Measurements from ENCODE around the gene ASS1.

DNA sequence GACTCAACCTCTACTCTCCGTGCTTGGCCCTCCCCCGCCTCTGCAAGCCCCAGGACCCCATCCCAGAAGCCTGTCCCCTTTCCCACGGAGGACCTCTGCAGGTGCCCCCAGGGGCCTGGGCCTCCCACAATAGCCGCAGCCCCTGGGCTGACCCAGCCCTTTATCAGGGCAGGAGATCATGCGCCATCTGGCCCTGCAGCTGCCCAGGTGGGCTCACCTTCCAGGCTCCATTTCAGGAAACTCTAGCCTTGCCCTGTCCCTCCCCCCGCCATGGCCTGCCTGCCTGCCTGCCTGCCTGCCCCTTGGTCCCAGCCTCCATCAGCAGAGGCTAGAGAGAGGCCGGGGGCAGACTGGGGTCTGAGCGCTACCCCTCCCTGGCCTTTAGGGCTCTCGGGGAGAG lies 48.7 kb downstream of the ASS1 start:
- TF ChIP-seq EP300 (IDR thresholded peaks at IDR 0.05; ENCODE audit: low read depth in 2 of 2, low read length in 2 of 2) (no peak), EP300 (CRISPR knock-in tag; IDR thresholded peaks at IDR 0.05; ENCODE audit: borderline replicate concordance) (no peak), ZNF781 (CRISPR knock-in tag; IDR thresholded peaks at IDR 0.05; ENCODE audit: borderline replicate concordance, not compliant biosample characterization) (no peak), ZNF629 (CRISPR knock-in tag; conservative IDR thresholded peaks at IDR 0.05) (no peak), ONECUT2 (CRISPR knock-in tag; IDR thresholded peaks at IDR 0.05) (no peak), ZFP36 (IDR thresholded peaks at IDR 0.05; ENCODE audit: borderline replicate concordance, low read depth, low read length, partially characterized antibody) (no peak), ZNF143 (CRISPR knock-in tag; IDR thresholded peaks at IDR 0.05) (no peak), ZNF747 (CRISPR knock-in tag; IDR thresholded peaks at IDR 0.05; ENCODE audit: borderline replicate concordance) (no peak)
- TF ChIP-seq, protein P1, sequence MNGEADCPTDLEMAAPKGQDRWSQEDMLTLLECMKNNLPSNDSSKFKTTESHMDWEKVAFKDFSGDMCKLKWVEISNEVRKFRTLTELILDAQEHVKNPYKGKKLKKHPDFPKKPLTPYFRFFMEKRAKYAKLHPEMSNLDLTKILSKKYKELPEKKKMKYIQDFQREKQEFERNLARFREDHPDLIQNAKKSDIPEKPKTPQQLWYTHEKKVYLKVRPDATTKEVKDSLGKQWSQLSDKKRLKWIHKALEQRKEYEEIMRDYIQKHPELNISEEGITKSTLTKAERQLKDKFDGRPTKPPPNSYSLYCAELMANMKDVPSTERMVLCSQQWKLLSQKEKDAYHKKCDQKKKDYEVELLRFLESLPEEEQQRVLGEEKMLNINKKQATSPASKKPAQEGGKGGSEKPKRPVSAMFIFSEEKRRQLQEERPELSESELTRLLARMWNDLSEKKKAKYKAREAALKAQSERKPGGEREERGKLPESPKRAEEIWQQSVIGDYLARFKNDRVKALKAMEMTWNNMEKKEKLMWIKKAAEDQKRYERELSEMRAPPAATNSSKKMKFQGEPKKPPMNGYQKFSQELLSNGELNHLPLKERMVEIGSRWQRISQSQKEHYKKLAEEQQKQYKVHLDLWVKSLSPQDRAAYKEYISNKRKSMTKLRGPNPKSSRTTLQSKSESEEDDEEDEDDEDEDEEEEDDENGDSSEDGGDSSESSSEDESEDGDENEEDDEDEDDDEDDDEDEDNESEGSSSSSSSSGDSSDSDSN (CRISPR knock-in tag; IDR thresholded peaks at IDR 0.05), result no peak

Measured in HepG2 (cell line).